Stimulated activated CD8-positive, alpha-beta memory T cell treated with anti-CD3 and anti-CD28 coated beads, Interleukin-4, amount 100 ng/mL, for 24 hours (primary cell): ENCODE measurements around the gene LAMP5.

ENCODE experiments used
- DNase-seq: peaks from one replicate; pipeline ENCODE4 v3.0.0-alpha.2; 2020; ENCODE audit warnings: low read depth

The LAMP5 gene

GRCh38 chr20:9535449-9535848, 21.1 kb downstream of the LAMP5 start:
- DNase-seq = no peak

DNA sequence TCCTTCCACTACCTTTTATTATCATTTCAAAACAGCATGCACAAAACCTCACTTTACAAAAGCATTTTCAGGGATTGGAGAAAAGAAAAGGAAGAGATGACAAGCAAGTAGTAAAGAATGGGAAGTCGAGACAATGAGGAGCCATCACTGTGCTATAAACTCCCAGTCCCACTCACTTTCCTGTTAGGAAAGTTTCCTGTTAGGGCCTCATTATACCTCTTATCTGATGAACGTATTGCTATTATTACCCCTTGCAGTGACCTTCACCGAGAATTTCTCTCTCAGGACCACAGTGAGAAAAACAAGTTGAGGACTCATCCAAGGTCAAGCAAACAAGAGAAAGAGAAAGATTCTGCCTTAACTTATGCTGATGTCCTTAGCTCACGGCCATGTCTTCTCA, 28.8 kb downstream of the LAMP5 start:
- no peak for DNase-seq

- no peak for DNase-seq
These were observed 35.9 kb downstream of the LAMP5 start for GRCh38 chr20:9550283-9550682.

GRCh38 chr20:9550871-9551270, 36.5 kb downstream of the LAMP5 start:
- DNase-seq = no peak

DNA sequence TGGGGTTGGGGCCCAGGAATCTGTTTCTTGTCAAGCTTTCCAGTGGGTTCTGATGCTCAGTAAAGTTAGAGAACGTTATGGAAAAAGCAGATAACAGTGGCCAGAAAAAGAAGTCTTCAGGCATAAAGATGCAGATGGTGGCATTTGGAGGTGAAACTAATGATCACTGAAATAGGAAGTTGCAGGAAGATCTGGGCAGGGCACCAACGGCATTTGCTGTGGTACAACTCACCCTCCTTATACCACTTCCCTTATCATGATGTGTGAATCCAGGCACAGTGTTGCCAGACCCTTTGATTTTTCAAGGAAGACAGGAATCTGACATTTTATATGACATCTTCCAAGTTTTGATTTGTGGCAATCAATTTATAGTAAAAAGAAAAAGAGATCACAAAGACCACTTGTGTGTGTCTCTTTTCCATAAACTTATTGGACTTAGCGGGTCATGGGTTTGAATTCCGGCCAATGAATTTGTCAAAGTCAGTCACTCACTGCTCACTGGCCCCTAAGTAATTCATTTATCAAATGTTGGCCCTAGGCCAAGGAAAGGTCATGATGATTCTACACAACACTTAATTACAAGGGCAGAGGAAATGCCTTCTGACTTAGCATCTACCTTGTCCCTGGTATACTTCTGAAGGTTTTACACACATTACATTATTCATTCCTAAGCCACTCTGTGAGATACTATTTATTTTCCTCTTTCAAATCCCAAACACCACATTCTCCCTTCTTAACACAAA, 37.6 kb downstream of the LAMP5 start:
- no peak for DNase-seq

DNA sequence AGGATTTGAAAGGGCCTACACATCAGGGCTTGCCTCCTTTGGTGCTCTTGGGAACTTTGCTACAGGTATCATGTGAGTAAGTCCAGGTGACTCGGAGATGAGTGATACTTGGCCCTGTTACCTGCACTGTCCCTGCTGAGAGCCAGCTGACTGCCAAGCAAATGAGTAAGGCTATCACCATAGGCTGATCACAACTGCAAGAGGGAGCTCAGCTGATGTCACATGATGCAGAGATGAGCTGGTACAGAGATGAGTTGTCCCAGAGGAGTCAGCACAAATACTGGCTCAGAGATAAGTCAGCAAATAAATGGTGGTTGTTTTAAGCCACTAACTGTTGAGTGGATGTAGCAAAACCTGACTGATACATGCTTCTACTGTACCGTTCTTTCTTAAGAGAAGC, 41.4 kb downstream of the LAMP5 start:
- DNase-seq = no peak

GRCh38 chr20:9557411-9557810, 43.0 kb downstream of the LAMP5 start:
- no peak for DNase-seq

- no peak for DNase-seq
These were observed 51.6 kb downstream of the LAMP5 start for GRCh38 chr20:9565910-9566550.

- no peak for DNase-seq
These were observed 52.6 kb downstream of the LAMP5 start for GRCh38 chr20:9566977-9567376.

DNA sequence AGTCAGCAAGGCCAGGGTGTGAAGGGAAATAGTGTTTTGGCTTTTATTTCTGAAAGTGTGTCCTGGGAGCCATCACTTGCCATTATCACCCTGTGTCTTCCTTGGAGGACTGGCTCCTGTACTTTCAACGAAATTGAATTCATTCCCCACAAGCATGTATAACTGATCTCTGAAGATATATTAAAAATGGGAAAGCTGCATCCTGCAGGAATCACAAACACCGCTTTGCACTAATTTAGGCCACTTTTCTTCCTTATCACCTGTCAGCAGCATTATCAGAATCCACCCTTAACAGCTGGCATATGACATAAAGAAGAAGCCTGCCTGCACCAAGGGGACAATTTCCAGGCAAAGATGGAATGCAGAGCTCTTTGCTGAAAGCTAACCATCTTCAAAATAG, 56.2 kb downstream of the LAMP5 start:
- DNase-seq = no peak

- no peak for DNase-seq
These were observed 57.4 kb downstream of the LAMP5 start for GRCh38 chr20:9571783-9572182.

DNA sequence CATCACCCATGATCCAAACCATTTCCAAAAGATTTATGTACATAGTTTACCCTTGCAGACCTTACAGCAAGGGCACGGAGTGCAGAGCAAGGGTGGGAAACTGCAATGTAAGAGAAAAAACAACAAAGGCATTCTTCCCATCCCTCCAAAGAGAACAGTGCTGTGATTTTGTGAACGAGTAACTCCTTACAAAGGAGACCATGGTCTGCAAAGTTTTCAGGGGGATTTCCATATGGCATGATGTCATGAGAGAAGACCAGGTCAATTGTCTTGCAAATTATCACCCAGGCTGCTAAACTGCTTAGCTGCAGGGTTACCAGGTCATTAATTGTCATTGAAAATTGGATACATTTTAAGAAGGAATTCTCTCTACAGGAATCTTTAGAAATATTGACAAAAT, 58.3 kb downstream of the LAMP5 start:
- no peak for DNase-seq

- no peak for DNase-seq
These were observed 59.2 kb downstream of the LAMP5 start for GRCh38 chr20:9573335-9574151.

DNA sequence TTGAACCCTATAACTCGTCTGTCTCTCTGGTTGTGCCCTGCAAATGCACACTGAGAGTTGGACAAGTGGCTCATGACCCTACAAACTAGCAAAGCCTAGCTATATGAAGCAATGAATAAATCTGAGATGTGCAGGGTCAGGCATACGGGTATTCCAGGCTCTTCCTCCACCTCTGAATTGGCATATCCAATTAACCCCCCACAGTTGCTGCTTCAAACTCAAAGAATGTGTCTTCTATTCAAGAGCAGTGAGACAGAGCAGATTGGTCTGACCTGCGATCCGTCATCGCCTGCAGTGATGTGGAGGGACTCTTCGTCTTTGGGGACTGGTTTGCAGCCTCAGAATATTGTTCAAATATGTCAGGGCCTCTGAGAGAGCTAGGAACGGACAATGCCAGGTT, 59.8 kb downstream of the LAMP5 start:
- no peak for DNase-seq

DNA sequence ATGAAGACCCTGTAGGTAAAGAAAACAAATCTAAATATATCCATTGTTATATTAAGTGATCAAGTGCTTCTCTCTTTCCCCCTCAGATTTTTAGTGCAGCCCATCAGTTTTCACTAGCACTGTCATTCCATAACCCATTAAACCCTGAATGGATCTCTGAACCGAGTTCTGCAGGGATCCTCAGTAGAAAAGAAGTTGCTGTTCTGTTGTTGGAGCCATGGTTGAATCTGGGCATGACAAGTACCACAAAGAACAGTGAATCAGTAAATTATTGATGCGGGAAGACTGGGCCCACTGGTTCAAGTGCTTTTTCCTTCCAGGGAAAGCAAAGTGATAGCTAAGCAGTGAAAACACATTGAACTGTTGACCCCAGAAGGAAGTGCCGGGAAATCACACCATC, 60.4 kb downstream of the LAMP5 start:
- DNase-seq = no peak

DNA sequence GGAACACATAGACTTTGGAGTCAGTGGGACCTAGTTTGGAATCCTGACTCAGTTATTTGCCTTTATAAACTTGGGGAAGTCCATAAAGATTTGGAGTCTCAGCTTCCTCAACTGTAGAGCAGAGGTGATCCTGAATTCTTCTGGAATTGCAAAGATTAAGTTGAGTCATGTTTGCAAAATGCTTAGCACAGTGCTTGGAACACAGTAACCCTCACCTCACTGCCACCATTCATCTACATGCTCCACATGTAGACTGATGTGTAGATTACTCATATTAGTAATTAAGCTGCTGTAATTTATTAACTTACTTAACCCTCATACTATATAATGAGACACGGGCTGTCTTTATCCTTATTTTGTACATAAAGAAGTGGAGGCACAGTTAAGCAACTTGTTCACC, 61.4 kb downstream of the LAMP5 start:
- DNase-seq = no peak

DNA sequence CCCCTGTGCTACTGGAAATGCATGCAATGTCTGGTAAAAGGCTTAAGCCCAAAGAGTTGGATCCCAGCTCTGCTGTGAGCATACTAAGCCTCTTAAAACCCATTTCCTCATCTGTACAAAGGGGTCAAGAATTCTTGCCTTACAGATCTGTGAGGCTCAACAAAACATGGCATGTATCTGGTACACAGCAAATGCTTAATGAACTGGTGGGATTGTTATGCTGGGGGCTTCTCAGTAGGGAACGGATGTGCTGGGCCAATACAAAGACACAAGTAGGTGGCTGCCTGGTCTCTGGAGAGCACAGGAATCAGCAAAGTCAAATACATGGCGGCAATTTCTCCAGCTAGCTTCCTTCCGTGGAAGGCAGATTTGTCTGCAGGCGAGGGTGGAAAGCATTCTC, 62.3 kb downstream of the LAMP5 start:
- no peak for DNase-seq

DNA sequence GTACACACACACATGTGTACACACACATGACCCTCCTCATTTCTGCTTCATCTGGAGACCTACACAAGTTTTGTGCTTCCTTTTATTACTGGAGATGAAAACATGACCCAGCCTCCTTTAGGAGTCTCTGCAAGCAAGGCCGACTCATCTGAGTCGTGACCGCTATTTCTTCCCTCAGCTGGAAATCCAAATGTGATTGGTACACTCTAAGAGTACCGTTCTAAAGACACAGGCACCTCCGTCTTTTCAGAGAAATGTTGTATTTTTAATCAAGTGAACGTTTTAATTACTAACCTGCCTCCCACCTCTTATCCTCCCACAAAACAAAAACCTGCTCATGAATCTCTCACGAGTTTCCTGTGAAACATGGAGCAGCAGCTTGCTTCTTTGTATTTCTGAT, 63.0 kb downstream of the LAMP5 start:
- DNase-seq = no peak

DNA sequence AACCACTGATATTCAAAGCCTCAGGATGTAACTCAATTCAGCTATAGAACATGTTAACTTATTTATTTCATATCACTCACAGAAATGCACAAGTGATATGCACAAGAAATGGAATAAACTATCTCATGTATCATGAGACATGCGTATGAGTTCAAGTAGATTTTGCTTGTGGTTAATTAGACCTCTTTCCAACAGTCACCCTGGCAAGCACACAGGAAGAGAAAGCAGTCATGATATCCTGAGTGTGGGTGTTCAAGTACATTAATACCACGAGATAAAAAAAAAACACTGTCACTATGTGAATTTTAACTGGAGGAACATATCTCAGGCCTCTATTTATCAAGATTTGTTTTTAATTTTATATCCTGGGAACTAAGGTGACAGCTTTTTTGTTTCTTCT, 64.2 kb downstream of the LAMP5 start:
- DNase-seq = no peak
